Measurements from ENCODE around the gene CHAD. TPM values are rescaled to one million over a fixed set of nuclear protein-coding genes. Genes with fewer than 3 reads are reported as not detected.
A peak's percentile ranks its signal among the peaks of the same experiment; 100 is the strongest.

Gene CHAD
- total RNA-seq, 2 experiments from 2014 or later, result not detected

DNA sequence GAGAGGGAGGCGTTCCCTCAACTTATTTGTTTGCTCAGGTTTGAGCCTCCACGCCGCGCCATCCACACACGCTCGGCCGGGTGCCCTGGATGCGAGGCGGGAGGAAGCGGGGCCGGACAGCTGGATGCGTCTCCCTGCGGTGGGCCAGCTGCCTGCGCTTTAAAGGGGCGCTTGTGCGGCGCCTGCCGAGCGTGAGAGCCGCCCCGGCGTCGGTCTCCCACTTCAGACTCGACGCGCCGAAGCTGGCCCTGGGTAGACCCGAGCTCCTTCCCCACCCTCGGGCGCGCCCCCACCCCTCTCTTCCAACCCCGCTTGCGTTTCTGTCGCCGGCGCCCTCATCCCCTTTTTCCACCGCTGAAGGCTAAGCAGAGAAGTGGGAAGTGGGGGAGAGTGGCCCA lies 527 bp upstream of the CHAD start:
- ChIA-PET POLR2A (no interaction called here), CTCF (interaction anchor here (1.2 kb wide), 1 partner anchor 72 kb away, joined by 3 read pairs; the partner anchor contains the start of gene LRRC59)
- Histone ChIP-seq H3K4me3 (ENCODE audit: low read length) (peak overlapping the region; percentile 22), H3K27ac (ENCODE audit: low read depth in 1 of 2, low read length in 2 of 2) (no peak overlapping the region), H3K4me1 (ENCODE audit: insufficient read depth, low read length) (peaks cover 27% of the 10 kb centered on the region), H3K9me3 (ENCODE audit: control insufficient read depth in 1 of 2, insufficient read depth in 1 of 2, low read length in 2 of 2) (peaks cover 0 to 18% of the 10 kb centered on the region in 2 experiments), H3K27me3 (ENCODE audit: control insufficient read depth in 1 of 2, insufficient read depth in 2 of 2, low read length in 2 of 2) (peaks cover 22 to 26% of the 10 kb centered on the region in 2 experiments), H3K36me3 (ENCODE audit: insufficient read depth, low read length) (no peaks in the 10 kb centered on the region)
- Mint-ChIP-seq H3K27me3 (peaks cover 35% of the 10 kb centered on the region), H3K9me3 (no peaks in the 10 kb centered on the region), H3K4me1 (ENCODE audit: low read depth) (peaks cover 9% of the 10 kb centered on the region), H3K36me3 (ENCODE audit: low read depth) (no peaks in the 10 kb centered on the region), H3K27ac (no peak overlapping the region), H3K4me3 (no peak overlapping the region)
- intact Hi-C loops (cut with DNase I, micrococcal nuclease), result no loop called here
- TF ChIP-seq, protein P1, sequence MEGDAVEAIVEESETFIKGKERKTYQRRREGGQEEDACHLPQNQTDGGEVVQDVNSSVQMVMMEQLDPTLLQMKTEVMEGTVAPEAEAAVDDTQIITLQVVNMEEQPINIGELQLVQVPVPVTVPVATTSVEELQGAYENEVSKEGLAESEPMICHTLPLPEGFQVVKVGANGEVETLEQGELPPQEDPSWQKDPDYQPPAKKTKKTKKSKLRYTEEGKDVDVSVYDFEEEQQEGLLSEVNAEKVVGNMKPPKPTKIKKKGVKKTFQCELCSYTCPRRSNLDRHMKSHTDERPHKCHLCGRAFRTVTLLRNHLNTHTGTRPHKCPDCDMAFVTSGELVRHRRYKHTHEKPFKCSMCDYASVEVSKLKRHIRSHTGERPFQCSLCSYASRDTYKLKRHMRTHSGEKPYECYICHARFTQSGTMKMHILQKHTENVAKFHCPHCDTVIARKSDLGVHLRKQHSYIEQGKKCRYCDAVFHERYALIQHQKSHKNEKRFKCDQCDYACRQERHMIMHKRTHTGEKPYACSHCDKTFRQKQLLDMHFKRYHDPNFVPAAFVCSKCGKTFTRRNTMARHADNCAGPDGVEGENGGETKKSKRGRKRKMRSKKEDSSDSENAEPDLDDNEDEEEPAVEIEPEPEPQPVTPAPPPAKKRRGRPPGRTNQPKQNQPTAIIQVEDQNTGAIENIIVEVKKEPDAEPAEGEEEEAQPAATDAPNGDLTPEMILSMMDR (IDR thresholded peaks at IDR 0.05), result no peak
- DNase-seq (no peak), ATAC-seq (ENCODE audit: poor library complexity) (peak; percentile 17)

DNA sequence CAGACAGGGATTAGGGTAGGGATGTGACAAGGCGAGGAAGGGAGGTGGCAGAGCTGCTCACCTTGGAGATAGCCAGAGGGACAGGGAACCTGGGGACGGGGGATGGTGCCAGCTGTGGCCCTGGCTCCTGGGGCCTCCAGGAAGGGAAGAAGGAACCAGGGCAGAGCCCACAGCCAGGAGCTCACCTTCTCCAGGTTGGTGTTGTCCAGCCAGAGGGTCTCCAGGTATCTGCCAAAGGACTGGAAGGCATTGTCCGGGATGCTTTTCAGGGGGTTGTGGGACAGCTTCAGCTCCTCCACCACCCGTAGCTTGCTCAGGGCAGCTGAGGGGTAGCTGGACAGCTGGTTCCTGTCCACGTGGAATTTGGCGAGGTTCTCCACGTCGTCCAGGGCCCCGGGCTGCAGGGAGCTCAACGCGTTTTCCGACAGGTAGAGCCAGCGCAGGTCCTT lies 801 bp downstream of the CHAD start:
- DNase-seq, result no peak
- intact Hi-C loops (cut with DNase I, micrococcal nuclease), result no loop called here
- no peak overlapping the region for H3K27ac Mint-ChIP-seq
- H3K27me3 ChIP-seq (ENCODE audit: control insufficient read depth in 1 of 2, insufficient read depth in 2 of 2, low read length in 2 of 2), result peaks cover 22 to 26% of the 10 kb centered on the region in 2 experiments
- no peaks in the 10 kb centered on the region for H3K36me3 Mint-ChIP-seq (ENCODE audit: low read depth)
- H3K27me3 Mint-ChIP-seq, result peaks cover 35% of the 10 kb centered on the region
- no peaks in the 10 kb centered on the region for H3K9me3 Mint-ChIP-seq
- no peaks in the 10 kb centered on the region for H3K36me3 ChIP-seq (ENCODE audit: insufficient read depth, low read length)
- H3K4me3 Mint-ChIP-seq, result no peak overlapping the region
- peaks cover 27% of the 10 kb centered on the region for H3K4me1 ChIP-seq (ENCODE audit: insufficient read depth, low read length)
- TF ChIP-seq, protein P1 (IDR thresholded peaks at IDR 0.05), result no peak
- no peak overlapping the region for H3K27ac ChIP-seq (ENCODE audit: low read depth in 1 of 2, low read length in 2 of 2)
- POLR2A ChIA-PET, result no interaction called here
- CTCF ChIA-PET, result no interaction called here
- peaks cover 0 to 18% of the 10 kb centered on the region in 2 experiments for H3K9me3 ChIP-seq (ENCODE audit: control insufficient read depth in 1 of 2, insufficient read depth in 1 of 2, low read length in 2 of 2)
- no peak overlapping the region for H3K4me3 ChIP-seq (ENCODE audit: low read length)
- peaks cover 9% of the 10 kb centered on the region for H3K4me1 Mint-ChIP-seq (ENCODE audit: low read depth)
- no peak for ATAC-seq (ENCODE audit: poor library complexity)

DNA sequence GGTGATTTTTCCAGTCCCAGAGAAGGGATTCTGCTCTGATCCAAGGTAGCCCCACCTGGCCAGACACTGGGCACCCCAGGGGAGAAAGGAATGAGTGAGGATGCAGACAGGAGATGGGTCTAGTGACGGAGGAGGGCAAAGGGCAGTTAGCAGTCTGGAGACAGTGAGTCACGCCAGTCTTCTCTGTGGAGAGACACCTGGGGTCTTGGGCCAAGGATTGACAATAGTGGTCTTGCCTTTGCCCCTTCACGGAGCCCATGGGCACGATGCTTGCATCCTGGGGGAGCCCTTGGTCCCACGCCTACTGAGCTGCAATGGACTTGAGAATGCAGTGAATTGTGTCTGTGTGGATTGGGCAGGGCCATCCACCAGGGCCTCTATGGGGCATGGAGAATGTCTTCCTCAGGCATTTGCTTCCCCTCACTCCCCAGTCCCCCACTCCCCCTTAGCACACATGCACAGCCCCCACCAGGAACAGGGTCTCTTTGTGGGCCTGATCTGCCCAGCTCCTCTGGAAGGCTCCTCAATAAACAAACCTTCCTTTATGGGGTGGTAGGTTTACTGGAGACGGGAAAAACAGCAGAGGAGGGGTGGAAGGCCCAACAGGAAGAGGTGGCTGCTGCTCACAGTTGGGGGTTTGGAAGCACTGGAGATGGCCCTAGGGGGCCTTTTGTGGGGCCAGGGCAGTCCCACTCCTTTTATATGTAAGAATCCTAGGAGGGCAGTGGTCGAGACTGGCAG lies 1.4 kb downstream of the CHAD start:
- H3K4me1 Mint-ChIP-seq (ENCODE audit: low read depth), result peaks cover 9% of the 10 kb centered on the region
- ATAC-seq (ENCODE audit: poor library complexity), result no peak
- H3K4me1 ChIP-seq (ENCODE audit: insufficient read depth, low read length), result peaks cover 27% of the 10 kb centered on the region
- intact Hi-C loops (cut with DNase I, micrococcal nuclease), result no loop called here
- peaks cover 35% of the 10 kb centered on the region for H3K27me3 Mint-ChIP-seq
- H3K27ac Mint-ChIP-seq, result no peak overlapping the region
- peaks cover 22 to 26% of the 10 kb centered on the region in 2 experiments for H3K27me3 ChIP-seq (ENCODE audit: control insufficient read depth in 1 of 2, insufficient read depth in 2 of 2, low read length in 2 of 2)
- TF ChIP-seq, protein P1 (IDR thresholded peaks at IDR 0.05), result no peak
- ChIA-PET CTCF (no interaction called here), POLR2A (no interaction called here)
- no peak overlapping the region for H3K4me3 ChIP-seq (ENCODE audit: low read length)
- H3K36me3 Mint-ChIP-seq (ENCODE audit: low read depth), result no peaks in the 10 kb centered on the region
- DNase-seq, result no peak
- H3K9me3 Mint-ChIP-seq, result no peaks in the 10 kb centered on the region
- H3K4me3 Mint-ChIP-seq, result no peak overlapping the region
- peaks cover 0 to 18% of the 10 kb centered on the region in 2 experiments for H3K9me3 ChIP-seq (ENCODE audit: control insufficient read depth in 1 of 2, insufficient read depth in 1 of 2, low read length in 2 of 2)
- no peak overlapping the region for H3K27ac ChIP-seq (ENCODE audit: low read depth in 1 of 2, low read length in 2 of 2)
- no peaks in the 10 kb centered on the region for H3K36me3 ChIP-seq (ENCODE audit: insufficient read depth, low read length)

Data from CD4-positive, alpha-beta T cell (primary cell).